A549 (cell line): ENCODE data around the gene ARHGAP9.

Source experiments
- EP300 ChIP-seq, 2 experiments: fragments of >200 bp; sonication (Bioruptor Twin); formaldehyde crosslinking; IDR thresholded peaks; 2 replicates in 1 of 2; 3 replicates in 1 of 2; pipeline ENCODE4 v1.6.1; 2016 to 2017
- GATA3 ChIP-seq: IDR thresholded peaks from 2 replicates; pipeline ENCODE4 v1.6.1; 2012; ENCODE audit warnings: borderline replicate concordance
- MAFK ChIP-seq: fragments of 450-650 bp; IDR thresholded peaks from 2 replicates; pipeline ENCODE4 v1.6.1; 2014; ENCODE audit not compliant: partially characterized antibody
- NFE2L2 ChIP-seq: fragments of 150-350 bp; conservative IDR thresholded peaks from 2 replicates; pipeline ENCODE4 v1.6.1; 2014; ENCODE audit warnings: low read length
- POLR2A ChIP-seq: IDR thresholded peaks from 2 replicates; pipeline ENCODE4 v1.6.1; 2012; ENCODE audit warnings: mild to moderate bottlenecking, low read length
- POLR2AphosphoS2 ChIP-seq: conservative IDR thresholded peaks from 2 replicates; pipeline ENCODE4 v1.6.1; 2012; ENCODE audit warnings: low read length, improper control_type of control experiment, inconsistent platforms
- RAD21 ChIP-seq, 2 experiments: fragments of >200 bp in 1 of 2; sonication (Bioruptor Twin) in 1 of 2; formaldehyde crosslinking in 1 of 2; IDR thresholded peaks in 1 of 2; conservative IDR thresholded peaks in 1 of 2; 2 replicates in 1 of 2; 3 replicates in 1 of 2; pipeline ENCODE4 v1.6.1; 2012 to 2018; ENCODE audit warnings: inconsistent platforms in 1 of 2
- RNF2 ChIP-seq: fragments of 200-600 bp; sonication (generic); IDR thresholded peaks from 2 replicates; pipeline ENCODE4 v1.6.1; 2016; ENCODE audit warnings: low read depth, mild to moderate bottlenecking, antibody characterized with exemption, moderate library complexity, borderline replicate concordance
- SMC3 ChIP-seq: fragments of >200 bp; sonication (Bioruptor Twin); formaldehyde crosslinking; IDR thresholded peaks from 3 replicates; pipeline ENCODE4 v1.6.1; 2018; ENCODE audit warnings: inconsistent platforms
- ZFP36 ChIP-seq: fragments of 450-650 bp; IDR thresholded peaks from 2 replicates; pipeline ENCODE4 v1.6.1; 2014; ENCODE audit warnings: borderline replicate concordance; ENCODE audit not compliant: partially characterized antibody
- TF ChIP-seq, protein P1 (sequence below): fragments of >200 bp; sonication (Bioruptor Twin); formaldehyde crosslinking; IDR thresholded peaks from 3 replicates; pipeline ENCODE4 v1.5.1; 2016
- TF ChIP-seq, protein P2 (sequence below): IDR thresholded peaks from 2 replicates; pipeline ENCODE4 v1.6.1; 2012
- TF ChIP-seq, protein P3 (sequence below): fragments of 450-650 bp; IDR thresholded peaks from 2 replicates; pipeline ENCODE4 v1.6.1; 2014; ENCODE audit warnings: antibody characterized with exemption
- TF ChIP-seq, protein P4 (sequence below): fragments of 250-450 bp; sonication (Bioruptor Pico); IDR thresholded peaks from 2 replicates; pipeline ENCODE4 v1.5.0; 2021; ENCODE audit warnings: mild to moderate bottlenecking, moderate library complexity, borderline replicate concordance

DNA sequence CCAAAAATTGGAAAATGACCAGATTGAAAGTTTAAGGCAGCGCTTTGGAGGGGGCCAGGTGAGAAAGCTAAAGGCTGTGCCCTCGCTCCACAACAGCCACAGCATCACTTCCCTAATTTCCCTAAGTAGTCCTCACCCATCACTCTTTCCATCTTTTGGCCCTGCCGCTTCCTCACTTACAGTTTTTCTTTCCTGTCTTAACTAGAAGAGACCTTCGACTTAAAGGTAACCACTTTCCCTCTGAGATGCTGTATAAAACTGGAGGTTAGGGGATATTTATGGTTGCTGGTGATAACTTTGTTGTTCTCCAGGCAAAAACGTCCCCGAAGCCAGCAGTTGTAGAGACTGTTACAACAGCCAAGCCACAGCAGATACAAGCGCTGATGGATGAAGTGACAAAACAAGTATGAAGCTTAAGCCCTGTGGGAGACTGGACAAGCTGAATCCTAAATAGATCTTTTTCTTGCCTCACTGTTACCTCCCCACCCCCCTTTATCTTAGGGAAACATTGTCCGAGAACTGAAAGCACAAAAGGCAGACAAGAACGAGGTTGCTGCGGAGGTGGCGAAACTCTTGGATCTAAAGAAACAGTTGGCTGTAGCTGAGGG is 36.4 kb upstream of the ARHGAP9 start:
- TF ChIP-seq RNF2 (no peak), SMC3 (no peak), RAD21 (conservative IDR thresholded peaks at IDR 0.05 in 1 of 2, IDR thresholded peaks at IDR 0.05 in 1 of 2) (no peak), EP300 (IDR thresholded peaks at IDR 0.05) (no peak), NFE2L2 (no peak), MAFK (no peak), POLR2A (no peak), GATA3 (no peak), POLR2AphosphoS2 (no peak; the same call in 1 of the 2 replicates), ZFP36 (no peak)
- TF ChIP-seq, protein P1, sequence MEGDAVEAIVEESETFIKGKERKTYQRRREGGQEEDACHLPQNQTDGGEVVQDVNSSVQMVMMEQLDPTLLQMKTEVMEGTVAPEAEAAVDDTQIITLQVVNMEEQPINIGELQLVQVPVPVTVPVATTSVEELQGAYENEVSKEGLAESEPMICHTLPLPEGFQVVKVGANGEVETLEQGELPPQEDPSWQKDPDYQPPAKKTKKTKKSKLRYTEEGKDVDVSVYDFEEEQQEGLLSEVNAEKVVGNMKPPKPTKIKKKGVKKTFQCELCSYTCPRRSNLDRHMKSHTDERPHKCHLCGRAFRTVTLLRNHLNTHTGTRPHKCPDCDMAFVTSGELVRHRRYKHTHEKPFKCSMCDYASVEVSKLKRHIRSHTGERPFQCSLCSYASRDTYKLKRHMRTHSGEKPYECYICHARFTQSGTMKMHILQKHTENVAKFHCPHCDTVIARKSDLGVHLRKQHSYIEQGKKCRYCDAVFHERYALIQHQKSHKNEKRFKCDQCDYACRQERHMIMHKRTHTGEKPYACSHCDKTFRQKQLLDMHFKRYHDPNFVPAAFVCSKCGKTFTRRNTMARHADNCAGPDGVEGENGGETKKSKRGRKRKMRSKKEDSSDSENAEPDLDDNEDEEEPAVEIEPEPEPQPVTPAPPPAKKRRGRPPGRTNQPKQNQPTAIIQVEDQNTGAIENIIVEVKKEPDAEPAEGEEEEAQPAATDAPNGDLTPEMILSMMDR, result no peak
- TF ChIP-seq, protein P2, sequence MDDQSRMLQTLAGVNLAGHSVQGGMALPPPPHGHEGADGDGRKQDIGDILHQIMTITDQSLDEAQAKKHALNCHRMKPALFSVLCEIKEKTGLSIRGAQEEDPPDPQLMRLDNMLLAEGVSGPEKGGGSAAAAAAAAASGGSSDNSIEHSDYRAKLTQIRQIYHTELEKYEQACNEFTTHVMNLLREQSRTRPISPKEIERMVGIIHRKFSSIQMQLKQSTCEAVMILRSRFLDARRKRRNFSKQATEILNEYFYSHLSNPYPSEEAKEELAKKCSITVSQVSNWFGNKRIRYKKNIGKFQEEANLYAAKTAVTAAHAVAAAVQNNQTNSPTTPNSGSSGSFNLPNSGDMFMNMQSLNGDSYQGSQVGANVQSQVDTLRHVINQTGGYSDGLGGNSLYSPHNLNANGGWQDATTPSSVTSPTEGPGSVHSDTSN, result no peak
- TF ChIP-seq, protein P3, sequence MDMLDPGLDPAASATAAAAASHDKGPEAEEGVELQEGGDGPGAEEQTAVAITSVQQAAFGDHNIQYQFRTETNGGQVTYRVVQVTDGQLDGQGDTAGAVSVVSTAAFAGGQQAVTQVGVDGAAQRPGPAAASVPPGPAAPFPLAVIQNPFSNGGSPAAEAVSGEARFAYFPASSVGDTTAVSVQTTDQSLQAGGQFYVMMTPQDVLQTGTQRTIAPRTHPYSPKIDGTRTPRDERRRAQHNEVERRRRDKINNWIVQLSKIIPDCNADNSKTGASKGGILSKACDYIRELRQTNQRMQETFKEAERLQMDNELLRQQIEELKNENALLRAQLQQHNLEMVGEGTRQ, result no peak
- TF ChIP-seq, protein P4, sequence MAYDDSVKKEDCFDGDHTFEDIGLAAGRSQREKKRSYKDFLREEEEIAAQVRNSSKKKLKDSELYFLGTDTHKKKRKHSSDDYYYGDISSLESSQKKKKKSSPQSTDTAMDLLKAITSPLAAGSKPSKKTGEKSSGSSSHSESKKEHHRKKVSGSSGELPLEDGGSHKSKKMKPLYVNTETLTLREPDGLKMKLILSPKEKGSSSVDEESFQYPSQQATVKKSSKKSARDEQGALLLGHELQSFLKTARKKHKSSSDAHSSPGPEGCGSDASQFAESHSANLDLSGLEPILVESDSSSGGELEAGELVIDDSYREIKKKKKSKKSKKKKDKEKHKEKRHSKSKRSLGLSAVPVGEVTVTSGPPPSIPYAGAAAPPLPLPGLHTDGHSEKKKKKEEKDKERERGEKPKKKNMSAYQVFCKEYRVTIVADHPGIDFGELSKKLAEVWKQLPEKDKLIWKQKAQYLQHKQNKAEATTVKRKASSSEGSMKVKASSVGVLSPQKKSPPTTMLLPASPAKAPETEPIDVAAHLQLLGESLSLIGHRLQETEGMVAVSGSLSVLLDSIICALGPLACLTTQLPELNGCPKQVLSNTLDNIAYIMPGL (CRISPR knock-in tag), result no peak
